ENCODE data around the gene CCS.

CCS gene

GRCh38 chr11:66568124-66568916, 24.7 kb upstream of the CCS start, which contains the start of gene CTSF:
Gene CTSF (minus strand): TSS chr11:66568606. CDS start chr11:66568486, 120 bp downstream.
- peak; percentile 67 for DNase-seq (ENCODE audit: low read depth)
- no peak for TF ChIP-seq CTCF (conservative IDR thresholded peaks at IDR 0.05; ENCODE audit: low read length)
- peak within 1 kb of the TSS; percentile 47 for H3K4me3 ChIP-seq (ENCODE audit: low read length)

- TF ChIP-seq CTCF (conservative IDR thresholded peaks at IDR 0.05; ENCODE audit: low read length), result no peak
- DNase-seq (ENCODE audit: low read depth), result no peak
- H3K4me3 ChIP-seq (ENCODE audit: low read length), result no peak overlapping the region
Measured at GRCh38 chr11:66569076-66569475, 23.9 kb upstream of the CCS start.

- TF ChIP-seq CTCF (conservative IDR thresholded peaks at IDR 0.05; ENCODE audit: low read length), result no peak
- H3K4me3 ChIP-seq (ENCODE audit: low read length), result no peak overlapping the region
- DNase-seq (ENCODE audit: low read depth), result no peak
Measured at GRCh38 chr11:66570079-66570849, 22.7 kb upstream of the CCS start.

- TF ChIP-seq CTCF (conservative IDR thresholded peaks at IDR 0.05; ENCODE audit: low read length), result no peak
- no peak for DNase-seq (ENCODE audit: low read depth)
- no peak overlapping the region for H3K4me3 ChIP-seq (ENCODE audit: low read length)
Measured at GRCh38 chr11:66570850-66571180, 22.2 kb upstream of the CCS start.

GRCh38 chr11:66579017-66579606, 13.9 kb upstream of the CCS start:
- peak; percentile 59 for DNase-seq (ENCODE audit: low read depth)
- no peak overlapping the region for H3K4me3 ChIP-seq (ENCODE audit: low read length)
- peak; percentile 78 for TF ChIP-seq CTCF (conservative IDR thresholded peaks at IDR 0.05; ENCODE audit: low read length)

- no peak for DNase-seq (ENCODE audit: low read depth)
- no peak for TF ChIP-seq CTCF (conservative IDR thresholded peaks at IDR 0.05; ENCODE audit: low read length)
- no peak overlapping the region for H3K4me3 ChIP-seq (ENCODE audit: low read length)
Measured at GRCh38 chr11:66580803-66581202, 12.2 kb upstream of the CCS start.

Data from AG10803 (cell line).